CD14-positive monocyte (primary cell): ENCODE results near the gene TGDS. TPM values are rescaled to one million over a fixed set of nuclear protein-coding genes. Genes with fewer than 3 reads are reported as not detected.

Source experiments
- DNase-seq, 3 donors: peaks; one replicate each; pipeline ENCODE4 v3.0.0-alpha.2; 2011 to 2022
- H2AFZ ChIP-seq: 2 replicates; pipeline ENCODE4 v1.6.0; 2012; ENCODE audit warnings: mild to moderate bottlenecking, low read depth, low read length, inconsistent platforms; ENCODE audit not compliant: insufficient read depth, poor library complexity, severe bottlenecking
- H3K27ac ChIP-seq, 2 donors: 1 replicate in 1 of 2; 2 replicates in 1 of 2; pipeline ENCODE4 v1.5.1; 2012 to 2013; ENCODE audit warnings: low read length in 2 of 2, control low read depth in 1 of 2, inconsistent platforms in 1 of 2, low read depth in 1 of 2, mild to moderate bottlenecking in 1 of 2
- H3K27me3 ChIP-seq, 2 donors: one replicate each; pipeline versions ENCODE4 v1.6.0 to v1.6.1; 2011 to 2013; ENCODE audit warnings: low read length in 2 of 2; ENCODE audit not compliant: control insufficient read depth in 2 of 2, insufficient read depth in 2 of 2
- H3K36me3 ChIP-seq, 2 donors: replicated peaks in 1 of 2; 1 replicate in 1 of 2; 2 replicates in 1 of 2; pipeline versions ENCODE4 v1.5.1 to v1.6.1; 2012 to 2013; ENCODE audit warnings: low read length in 2 of 2, control low read depth in 1 of 2, inconsistent platforms in 1 of 2, mild to moderate bottlenecking in 1 of 2; ENCODE audit not compliant: insufficient read depth in 2 of 2, control insufficient read depth in 1 of 2
- H3K4me1 ChIP-seq, 2 donors: 1 replicate in 1 of 2; 2 replicates in 1 of 2; pipeline versions ENCODE4 v1.5.1 to v1.6.1; 2012 to 2013; ENCODE audit warnings: low read length in 2 of 2, control low read depth in 1 of 2, inconsistent platforms in 1 of 2, mild to moderate bottlenecking in 1 of 2, moderate library complexity in 1 of 2; ENCODE audit not compliant: insufficient read depth in 2 of 2, control insufficient read depth in 1 of 2
- H3K4me2 ChIP-seq: replicated peaks from 2 replicates; pipeline ENCODE3; 2012; ENCODE audit warnings: low read length, moderate library complexity, mild to moderate bottlenecking; ENCODE audit not compliant: poor library complexity, severe bottlenecking; ENCODE audit errors: extremely low read depth
- H3K4me3 ChIP-seq, 3 experiments: fragments of 200-600 bp in 1 of 3; sonication (generic) in 1 of 3; replicated peaks in 1 of 3; 1 replicate in 2 of 3; 2 replicates in 1 of 3; pipeline ENCODE4 v1.5.1; 2011 to 2013; ENCODE audit warnings: low read length in 3 of 3, mild to moderate bottlenecking in 3 of 3, control low read depth in 2 of 3, low read depth in 2 of 3, inconsistent platforms in 1 of 3, moderate library complexity in 1 of 3
- H3K79me2 ChIP-seq: 2 replicates; pipeline ENCODE4 v1.6.0; 2012; ENCODE audit warnings: mild to moderate bottlenecking, control low read depth, inconsistent platforms, low read length, moderate library complexity; ENCODE audit not compliant: insufficient read depth
- H3K9ac ChIP-seq: 2 replicates; pipeline ENCODE4 v1.6.0; 2017; ENCODE audit warnings: low read length, mild to moderate bottlenecking; ENCODE audit not compliant: insufficient read depth, poor library complexity, severe bottlenecking
- H3K9me3 ChIP-seq, 2 donors: replicated peaks in 1 of 2; 1 replicate in 1 of 2; 2 replicates in 1 of 2; pipeline versions ENCODE4 v1.5.1 to v1.6.1; 2012 to 2013; ENCODE audit warnings: low read length in 2 of 2, control low read depth in 1 of 2; ENCODE audit not compliant: control insufficient read depth in 1 of 2, insufficient read depth in 1 of 2
- H4K20me1 ChIP-seq: 2 replicates; pipeline ENCODE4 v1.6.0; 2012; ENCODE audit warnings: mild to moderate bottlenecking, low read length, control low read depth, moderate library complexity; ENCODE audit not compliant: insufficient read depth
- H3K27ac Mint-ChIP-seq, 7 donors: one replicate each; pipeline ENCODE4 v1.8.0; 2020; ENCODE audit warnings: mild to moderate bottlenecking in 7 of 7, mixed read lengths in 7 of 7, moderate library complexity in 6 of 7, inconsistent platforms in 2 of 7
- H3K27me3 Mint-ChIP-seq, 3 donors: one replicate each; pipeline ENCODE4 v1.8.0; 2021 to 2022; ENCODE audit warnings: low read depth in 3 of 3, mild to moderate bottlenecking in 3 of 3, mixed read lengths in 3 of 3, moderate library complexity in 3 of 3, inconsistent platforms in 1 of 3
- H3K36me3 Mint-ChIP-seq, 2 donors: one replicate each; pipeline ENCODE4 v1.8.0; 2020; ENCODE audit warnings: mixed read lengths in 2 of 2, inconsistent platforms in 1 of 2, mild to moderate bottlenecking in 1 of 2
- H3K4me1 Mint-ChIP-seq: one replicate; pipeline ENCODE4 v1.8.0; 2020; ENCODE audit warnings: mild to moderate bottlenecking, mixed read lengths
- H3K4me3 Mint-ChIP-seq, 2 donors: one replicate each; pipeline ENCODE4 v1.8.0; 2020; ENCODE audit warnings: mild to moderate bottlenecking in 2 of 2, mixed read lengths in 2 of 2, moderate library complexity in 1 of 2
- H3K9me3 Mint-ChIP-seq, 7 donors: one replicate each; pipeline ENCODE4 v1.8.0; 2020 to 2022; ENCODE audit warnings: mixed read lengths in 7 of 7, mild to moderate bottlenecking in 6 of 7, moderate library complexity in 6 of 7, inconsistent platforms in 2 of 7
- CTCF ChIP-seq: fragments of 200-600 bp; IDR thresholded peaks from one replicate; pipeline ENCODE4 v1.8.0; 2022; ENCODE audit warnings: antibody characterized with exemption, mild to moderate bottlenecking
- WGBS: methylation state at CpG from one replicate; pipeline ENCODE4 v1.1.5; 2013; ENCODE audit warnings: missing lambda C conversion rate; ENCODE audit not compliant: insufficient coverage; 5-methylcytosine and 5-hydroxymethylcytosine counted together
- intact Hi-C, 2 donors: fragments of 100-400 bp; cut with micrococcal nuclease; formaldehyde crosslinking; loops; one replicate each; pipeline versions ENCODE4 v1.15.0 to v1.15.1; 2023
- polyA plus RNA-seq, 3 donors: library from polyadenylated mRNA; depleted of rRNA in 1 of 3; unstranded in 2 of 3; stranded (reverse) in 1 of 3; fragments of 300-500 nt in 2 of 3; fragments of >200 nt in 1 of 3; fragmentation: Illumina TruSeq in 2 of 3; gene quantifications; 1 replicate in 2 of 3; 2 replicates in 1 of 3; pipeline ENCODE4 v1.2.3, GENCODE V29; 2012 to 2021

Gene TGDS
- polyA plus RNA-seq, 3 donors = 5.2 to 6.8 (median 5.6) TPM

- Histone ChIP-seq H3K27ac (no peak overlapping the region), H3K4me2 (no peak overlapping the region), H4K20me1 (no peaks in the 10 kb centered on the region), H2AFZ (no peak overlapping the region), H3K9me3 (no peaks in the 10 kb centered on the region), H3K27me3 (no peaks in the 10 kb centered on the region), H3K4me1 (no peaks in the 10 kb centered on the region), H3K79me2 (no peaks in the 10 kb centered on the region), H3K9ac (no peak overlapping the region), H3K36me3 (peaks cover 87 to 97% of the 10 kb centered on the region in 2 donors), H3K4me3 (no peak overlapping the region)
- H3K4me1 Mint-ChIP-seq = no peaks in the 10 kb centered on the region
- TF ChIP-seq CTCF = no peak
- no peaks in the 10 kb centered on the region for H3K27me3 Mint-ChIP-seq
- WGBS = 80% methylated on average over 1 of the region's 1 CpG
- no peaks in the 10 kb centered on the region for H3K9me3 Mint-ChIP-seq
- no peak overlapping the region for H3K27ac Mint-ChIP-seq
- no peak for DNase-seq
- intact Hi-C loops = no loop called here
- no peak overlapping the region for H3K4me3 Mint-ChIP-seq
- H3K36me3 Mint-ChIP-seq = peaks cover 64 to 71% of the 10 kb centered on the region in 2 donors
These were observed 16.9 kb downstream of the TGDS start for GRCh38 chr13:94579063-94579462.

GRCh38 chr13:94569615-94570014, 26.3 kb downstream of the TGDS start:
- H3K9me3 ChIP-seq = no peaks in the 10 kb centered on the region
- H3K79me2 ChIP-seq = no peaks in the 10 kb centered on the region
- peaks cover 38 to 59% of the 10 kb centered on the region in 2 donors for H3K36me3 ChIP-seq
- H3K4me2 ChIP-seq = no peak overlapping the region
- H4K20me1 ChIP-seq = no peaks in the 10 kb centered on the region
- no peak for DNase-seq
- H3K27ac ChIP-seq = no peak overlapping the region
- H3K4me3 Mint-ChIP-seq = no peak overlapping the region
- H3K27me3 ChIP-seq = no peaks in the 10 kb centered on the region
- intact Hi-C loops = no loop called here
- H3K27ac Mint-ChIP-seq = peak overlapping the region in 1 of 7 donors; percentile 26
- no peak for TF ChIP-seq CTCF
- H2AFZ ChIP-seq = no peak overlapping the region
- no peaks in the 10 kb centered on the region for H3K9me3 Mint-ChIP-seq
- H3K9ac ChIP-seq = no peak overlapping the region
- 100% methylated on average over 3 of the region's 3 CpGs for WGBS
- no peaks in the 10 kb centered on the region for H3K27me3 Mint-ChIP-seq
- no peaks in the 10 kb centered on the region for H3K4me1 ChIP-seq
- H3K4me1 Mint-ChIP-seq = no peaks in the 10 kb centered on the region
- H3K4me3 ChIP-seq = no peak overlapping the region
- peaks cover 44 to 52% of the 10 kb centered on the region in 2 donors for H3K36me3 Mint-ChIP-seq
